Panc1 (cell line): ENCODE measurements around the gene RALB. TPM values are rescaled to one million over a fixed set of nuclear protein-coding genes. Genes with fewer than 3 reads are reported as not detected.

Experiments
- ATAC-seq: fragments of 200-7000 bp; cut with Tn5 transposase; 2 replicates; pipeline ENCODE4 v1.9.1; 2020; ENCODE audit warnings: mild to moderate bottlenecking, moderate library complexity
- BruUV-seq: library from RNA; stranded (reverse); fragments of 400-500 nt; replicated peaks from 2 replicates; lab custom pipeline; 2021; lab: Mats Ljungman, UMichigan
- CTCF ChIA-PET: fragments of 300-600 bp; sonication (Branson Sonifier 250); formaldehyde crosslinking; loops from one replicate; lab custom pipeline; 2022; ENCODE audit warnings: antibody characterized with exemption; lab: Charles Lee
- POLR2A ChIA-PET: fragments of 300-600 bp; sonication (Branson Sonifier 250); formaldehyde crosslinking; loops from one replicate; lab custom pipeline; 2022; ENCODE audit warnings: antibody characterized with exemption; lab: Charles Lee
- DNase-seq: peaks from one replicate; pipeline ENCODE4 v3.0.0-alpha.2; 2010; ENCODE audit warnings: low read depth, low spot score
- H3K27ac ChIP-seq: 2 replicates; pipeline ENCODE4 v1.5.1; 2011; ENCODE audit warnings: mild to moderate bottlenecking, low read length, inconsistent platforms
- H3K27me3 ChIP-seq: fragments of 200-500 bp; sonication (Bioruptor generic); 2 replicates; pipeline ENCODE4 v1.6.0; 2014; ENCODE audit warnings: low read length, inconsistent platforms; ENCODE audit not compliant: control insufficient read depth, insufficient read depth
- H3K36me3 ChIP-seq: fragments of 200-500 bp; sonication (Bioruptor generic); 2 replicates; pipeline ENCODE4 v1.5.1; 2014; ENCODE audit warnings: inconsistent platforms, mild to moderate bottlenecking, low read length, moderate library complexity; ENCODE audit not compliant: control insufficient read depth, insufficient read depth
- H3K4me1 ChIP-seq: 2 replicates; pipeline ENCODE4 v1.5.1; 2011; ENCODE audit warnings: inconsistent platforms, mild to moderate bottlenecking, low read length, moderate library complexity; ENCODE audit not compliant: control insufficient read depth, insufficient read depth
- H3K4me3 ChIP-seq, 2 experiments: 2 replicates each; pipeline ENCODE4 v1.5.1; 2011 to 2012; ENCODE audit warnings: low read depth in 2 of 2, low read length in 2 of 2, mild to moderate bottlenecking in 2 of 2, inconsistent platforms in 1 of 2, moderate library complexity in 1 of 2
- H3K9me3 ChIP-seq: fragments of 200-500 bp; sonication (Bioruptor generic); 2 replicates; pipeline ENCODE4 v1.5.1; 2014; ENCODE audit warnings: low read depth, mild to moderate bottlenecking, inconsistent platforms, low read length, moderate library complexity; ENCODE audit not compliant: control insufficient read depth, insufficient read depth
- CTCF ChIP-seq: fragments of 450-650 bp; IDR thresholded peaks from 2 replicates; pipeline ENCODE4 v1.5.1; 2017; ENCODE audit warnings: mild to moderate bottlenecking
- POLR2AphosphoS5 ChIP-seq: IDR thresholded peaks from 2 replicates; pipeline ENCODE4 v1.6.1; 2012; ENCODE audit warnings: mild to moderate bottlenecking, low read depth, low read length, moderate library complexity
- REST ChIP-seq, 2 experiments: IDR thresholded peaks; 2 replicates each; pipeline ENCODE4 v1.6.1; 2011 to 2012; ENCODE audit warnings: low read depth in 2 of 2, control low read depth in 1 of 2, low read length in 1 of 2, mild to moderate bottlenecking in 1 of 2, moderate library complexity in 1 of 2; ENCODE audit not compliant: insufficient read depth in 1 of 2
- SIN3A ChIP-seq: IDR thresholded peaks from 2 replicates; pipeline ENCODE4 v1.6.1; 2012; ENCODE audit warnings: low read depth, mild to moderate bottlenecking, low read length, moderate library complexity, borderline replicate concordance; ENCODE audit not compliant: insufficient read depth
- TCF7L2 ChIP-seq: IDR thresholded peaks from 2 replicates; pipeline ENCODE4 v1.6.1; 2011; ENCODE audit warnings: mild to moderate bottlenecking, low read depth, low read length, inconsistent platforms
- in situ Hi-C: cut with HindIII; loops from 2 replicates; pipeline ENCODE4 v1.10.0; 2016; ENCODE audit warnings: low sequenced_read_pairs, low pct_unique_long_range_greater_than_20kb
- intact Hi-C: fragments of 100-400 bp; cut with micrococcal nuclease; formaldehyde crosslinking; loops from one replicate; pipeline ENCODE4 v1.10.0; 2022; ENCODE audit not compliant: unreplicated experiment
- total RNA-seq: library from RNA; stranded (reverse); gene quantifications from one replicate; pipeline ENCODE4 v1.2.1, GENCODE V29; 2021; ENCODE audit not compliant: unreplicated experiment

Gene RALB
- total RNA-seq, 1 experiment from 2014 or later: 47.8 TPM

- CTCF ChIA-PET: interaction anchor here (0.7 to 1.0 kb wide), 2 partner anchors 25 to 138 kb away, joined by 3 to 4 read pairs; no protein-coding TSS in a partner anchor
Observed at GRCh38 chr2:120312076-120312475, 59.4 kb downstream of the RALB start.

More at GRCh38 chr2:120312076-120312475, 59.4 kb downstream of the RALB start:
- H3K9me3 ChIP-seq: no peaks in the 10 kb centered on the region
- in situ Hi-C loops (no loop called here), intact Hi-C loops (loop anchor here (5.0 to 10.0 kb wide), 3 partner anchors 85 to 363 kb away; no protein-coding TSS in a partner anchor)
- no peaks in the 10 kb centered on the region for H3K27me3 ChIP-seq
- no peak overlapping the region for H3K27ac ChIP-seq
- H3K36me3 ChIP-seq: no peaks in the 10 kb centered on the region
- DNase-seq (no peak), ATAC-seq (no peak)
- H3K4me1 ChIP-seq: no peaks in the 10 kb centered on the region; the same call in 1 of the 2 replicates
- no peak overlapping the region for H3K4me3 ChIP-seq
- TF ChIP-seq POLR2AphosphoS5 (no peak), REST (IDR thresholded peaks at IDR 0.05; ENCODE audit: insufficient read depth in 1 of 2, low read depth in 2 of 2, low read length in 1 of 2) (no peak), CTCF (no peak), TCF7L2 (no peak), SIN3A (no peak)
- BruUV-seq: no TSS peak
- POLR2A ChIA-PET: no interaction called here
